T-helper 22 cell (primary cell): ENCODE data around the gene ZW10.
A peak's percentile ranks its signal among the peaks of the same experiment; 100 is the strongest.
"Not testable (repeated sequence)": the region's sequence is repeated elsewhere in the genome, so short reads cannot be mapped to it uniquely, and the experiment has no call there.

Source experiments
- DNase-seq: peaks from one replicate; pipeline ENCODE4 v3.0.0-alpha.2; 2020; ENCODE audit warnings: low read depth

The ZW10 gene, protein sequence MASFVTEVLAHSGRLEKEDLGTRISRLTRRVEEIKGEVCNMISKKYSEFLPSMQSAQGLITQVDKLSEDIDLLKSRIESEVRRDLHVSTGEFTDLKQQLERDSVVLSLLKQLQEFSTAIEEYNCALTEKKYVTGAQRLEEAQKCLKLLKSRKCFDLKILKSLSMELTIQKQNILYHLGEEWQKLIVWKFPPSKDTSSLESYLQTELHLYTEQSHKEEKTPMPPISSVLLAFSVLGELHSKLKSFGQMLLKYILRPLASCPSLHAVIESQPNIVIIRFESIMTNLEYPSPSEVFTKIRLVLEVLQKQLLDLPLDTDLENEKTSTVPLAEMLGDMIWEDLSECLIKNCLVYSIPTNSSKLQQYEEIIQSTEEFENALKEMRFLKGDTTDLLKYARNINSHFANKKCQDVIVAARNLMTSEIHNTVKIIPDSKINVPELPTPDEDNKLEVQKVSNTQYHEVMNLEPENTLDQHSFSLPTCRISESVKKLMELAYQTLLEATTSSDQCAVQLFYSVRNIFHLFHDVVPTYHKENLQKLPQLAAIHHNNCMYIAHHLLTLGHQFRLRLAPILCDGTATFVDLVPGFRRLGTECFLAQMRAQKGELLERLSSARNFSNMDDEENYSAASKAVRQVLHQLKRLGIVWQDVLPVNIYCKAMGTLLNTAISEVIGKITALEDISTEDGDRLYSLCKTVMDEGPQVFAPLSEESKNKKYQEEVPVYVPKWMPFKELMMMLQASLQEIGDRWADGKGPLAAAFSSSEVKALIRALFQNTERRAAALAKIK

DNA sequence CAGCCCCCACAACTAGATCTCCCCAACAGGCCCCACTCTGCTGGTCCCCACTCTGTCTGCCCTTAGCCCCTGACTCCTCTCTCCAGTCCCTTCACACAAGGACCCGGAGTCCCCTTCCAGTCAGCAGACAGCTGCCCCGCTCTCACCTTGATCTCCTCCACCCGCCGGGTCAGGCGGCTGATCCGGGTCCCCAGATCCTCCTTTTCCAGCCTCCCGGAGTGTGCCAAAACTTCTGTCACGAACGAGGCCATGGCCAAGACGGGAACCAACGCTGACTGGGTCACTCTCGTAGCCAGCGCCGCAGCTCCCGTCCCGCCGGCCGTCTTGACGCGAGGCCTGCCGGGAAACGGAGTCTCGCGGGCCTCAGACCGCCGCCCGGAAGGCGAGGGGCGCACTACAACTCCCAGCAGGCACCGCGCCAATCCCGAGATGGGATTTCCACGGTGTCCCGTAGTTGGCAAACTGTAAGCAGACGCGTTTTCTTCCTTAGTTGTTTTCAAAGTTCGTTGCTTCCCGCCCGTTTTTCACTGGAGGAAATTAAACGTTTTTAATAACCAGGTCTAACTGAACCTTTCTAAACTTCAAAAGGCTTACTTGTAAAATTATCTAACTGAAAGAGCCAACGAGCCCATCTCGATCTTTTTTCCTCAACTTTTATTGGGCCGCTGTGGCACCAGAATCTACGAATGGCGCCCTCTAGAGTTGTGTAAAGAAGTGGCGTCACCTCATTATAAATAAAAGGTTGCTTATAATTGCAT is at the start of gene ZW10:
ZW10 (minus strand) TSS at position 277 of the 758 bp plus-strand sequence; CDS start at position 251, 26 bp downstream.
- DNase-seq = peak; percentile 87

DNA sequence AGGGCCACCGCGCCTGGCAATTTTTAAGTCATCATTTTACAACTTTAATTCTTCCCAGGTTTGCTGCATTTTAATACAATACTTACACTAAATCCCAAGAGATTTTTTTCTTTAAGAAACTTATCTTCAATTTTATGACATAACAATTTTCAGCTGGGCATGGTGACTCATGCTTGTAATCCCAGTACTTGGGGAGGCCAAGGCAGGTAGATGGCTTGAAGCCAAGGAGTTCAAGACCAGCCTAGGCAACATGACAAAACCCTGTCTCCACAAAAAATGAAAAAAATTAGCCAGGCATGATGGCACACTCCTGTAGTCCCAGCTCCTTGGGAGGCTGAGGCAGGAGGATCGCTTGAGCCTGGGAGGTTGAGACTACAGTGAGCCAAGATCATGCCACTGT is 44.9 kb upstream of the ZW10 start:
- no peak for DNase-seq

DNA sequence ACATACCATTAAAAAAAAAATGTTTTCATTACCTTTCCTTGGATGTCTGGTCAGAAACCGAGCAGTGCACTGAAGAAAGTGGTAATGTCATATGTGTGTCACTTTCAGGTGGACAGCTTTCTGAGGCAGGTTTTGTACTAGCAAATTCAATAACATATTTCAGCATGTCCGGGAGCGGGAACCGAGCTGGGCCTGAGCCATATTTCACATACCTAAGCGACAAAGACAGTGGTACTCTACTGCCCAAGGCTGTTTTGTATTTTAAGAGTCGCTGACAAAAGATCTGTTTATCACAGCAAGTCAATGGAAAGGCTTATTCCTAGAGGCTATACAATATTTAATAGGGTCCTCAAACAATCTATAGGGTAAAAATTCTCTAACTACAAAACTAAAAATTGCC is 44.1 kb upstream of the ZW10 start:
- DNase-seq = no peak

DNA sequence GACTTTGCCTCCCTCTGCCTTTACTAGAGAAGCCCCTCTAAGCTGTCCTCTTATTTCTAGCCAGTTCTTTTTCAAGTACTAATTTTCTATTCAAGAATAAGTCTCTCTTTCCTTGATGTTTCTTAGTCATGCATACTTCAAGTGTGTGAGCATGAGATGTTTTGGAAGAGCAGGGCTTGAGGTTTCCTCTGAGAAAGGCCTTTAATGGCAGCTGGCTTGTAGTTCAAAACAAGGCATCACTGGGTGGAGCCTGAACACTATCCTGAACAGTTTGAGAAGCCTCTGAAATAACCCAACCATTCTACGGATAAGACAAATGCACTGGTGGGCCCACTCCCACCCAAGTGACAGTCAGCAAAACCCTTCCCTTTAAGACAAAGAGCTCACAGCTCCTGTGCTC is 43.7 kb upstream of the ZW10 start:
- DNase-seq = no peak

DNA sequence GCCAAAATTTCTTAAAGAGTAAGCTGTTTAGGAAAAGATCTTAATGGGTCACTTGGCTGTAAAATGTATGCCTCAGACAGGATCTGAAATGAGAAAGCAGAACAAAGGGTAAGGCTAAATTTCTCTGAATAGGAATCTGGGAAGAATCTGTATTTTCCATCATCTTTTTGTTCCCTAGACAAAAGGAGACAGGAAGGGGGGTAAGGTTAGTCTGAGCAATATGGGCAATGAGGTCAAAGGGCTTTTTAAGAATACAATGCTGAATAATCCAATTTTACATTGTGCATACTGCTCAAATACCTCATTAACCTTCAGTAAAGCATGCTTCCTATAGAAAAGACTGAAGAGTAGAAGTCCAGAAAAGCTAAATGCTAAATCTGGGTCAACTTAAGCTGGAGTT is 40.7 kb upstream of the ZW10 start:
- DNase-seq = no peak

DNA sequence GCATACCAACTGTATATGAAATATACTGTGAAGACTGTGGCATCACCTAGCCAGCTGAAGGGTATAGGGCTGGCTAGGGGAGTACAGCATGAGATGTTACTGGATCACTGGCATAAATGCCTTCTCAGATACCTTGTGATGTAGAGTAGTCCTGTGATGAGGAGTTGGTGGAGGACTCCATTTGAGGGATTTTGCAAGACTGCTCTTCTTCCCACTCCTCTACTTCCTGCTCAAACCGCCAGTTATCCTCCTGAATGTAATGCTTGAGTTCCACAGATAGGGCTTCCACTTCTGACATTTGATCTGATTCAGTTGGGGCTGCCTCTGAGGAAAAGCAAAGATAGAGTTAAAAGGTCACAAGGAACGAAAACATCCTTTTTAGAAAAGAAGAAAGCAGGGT is 35.4 kb upstream of the ZW10 start:
- DNase-seq = no peak

DNA sequence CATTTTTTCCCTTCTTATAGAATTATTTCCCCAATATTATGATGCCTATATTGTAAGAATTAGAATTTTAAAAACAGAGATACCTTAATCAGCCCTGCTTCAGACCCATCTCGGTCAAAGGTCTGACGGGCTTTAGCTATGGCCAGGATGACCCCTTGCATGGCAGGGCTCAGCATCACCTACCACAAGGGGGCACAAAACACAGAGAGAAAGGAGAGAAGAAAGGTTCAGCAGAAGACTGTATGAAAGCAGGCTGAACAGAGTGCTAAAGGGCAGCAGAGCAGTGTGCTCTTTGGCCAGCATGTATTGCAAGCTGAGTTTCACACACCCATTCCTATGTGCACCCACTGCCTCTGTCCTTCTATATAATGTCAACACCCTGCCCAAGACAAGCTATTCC is 32.9 kb upstream of the ZW10 start:
- DNase-seq = no peak

DNA sequence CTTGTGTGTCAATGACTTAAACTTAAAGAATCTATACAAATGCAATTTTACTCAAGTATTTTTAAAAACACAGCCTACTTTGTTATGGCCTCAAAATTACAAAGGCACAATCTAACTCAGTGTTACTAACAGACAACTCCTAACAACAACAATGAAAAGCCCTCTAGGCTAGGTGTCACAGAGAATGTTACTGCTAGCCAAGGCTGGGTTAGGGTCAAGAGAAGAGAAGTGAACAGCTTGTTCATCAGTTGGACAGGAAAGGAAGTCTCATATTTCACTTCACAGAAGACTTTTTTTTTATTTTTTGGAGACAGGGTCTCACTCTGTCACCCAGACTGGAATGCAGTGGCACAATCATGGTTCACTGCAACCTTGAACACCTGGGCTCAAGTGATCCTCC is 32.1 kb upstream of the ZW10 start:
- no peak for DNase-seq

DNA sequence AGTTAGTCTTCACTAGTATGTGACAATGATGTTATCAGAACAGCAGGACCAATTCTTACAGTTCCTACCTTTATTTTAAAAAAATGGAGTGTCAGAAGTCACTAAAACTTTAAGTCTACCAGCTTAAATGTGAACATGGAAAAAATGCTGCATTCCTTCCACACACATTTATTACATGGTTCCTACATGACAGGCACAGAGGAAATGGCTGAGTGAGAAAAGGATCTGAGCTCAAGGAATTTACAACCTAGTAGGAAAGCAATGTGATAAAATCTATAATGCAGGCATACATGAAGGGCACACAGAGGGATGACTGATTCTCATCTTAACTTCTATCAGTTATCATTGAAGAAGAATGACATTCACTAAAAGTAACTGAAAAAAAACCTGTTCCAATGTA is 29.1 kb upstream of the ZW10 start:
- DNase-seq = no peak

DNA sequence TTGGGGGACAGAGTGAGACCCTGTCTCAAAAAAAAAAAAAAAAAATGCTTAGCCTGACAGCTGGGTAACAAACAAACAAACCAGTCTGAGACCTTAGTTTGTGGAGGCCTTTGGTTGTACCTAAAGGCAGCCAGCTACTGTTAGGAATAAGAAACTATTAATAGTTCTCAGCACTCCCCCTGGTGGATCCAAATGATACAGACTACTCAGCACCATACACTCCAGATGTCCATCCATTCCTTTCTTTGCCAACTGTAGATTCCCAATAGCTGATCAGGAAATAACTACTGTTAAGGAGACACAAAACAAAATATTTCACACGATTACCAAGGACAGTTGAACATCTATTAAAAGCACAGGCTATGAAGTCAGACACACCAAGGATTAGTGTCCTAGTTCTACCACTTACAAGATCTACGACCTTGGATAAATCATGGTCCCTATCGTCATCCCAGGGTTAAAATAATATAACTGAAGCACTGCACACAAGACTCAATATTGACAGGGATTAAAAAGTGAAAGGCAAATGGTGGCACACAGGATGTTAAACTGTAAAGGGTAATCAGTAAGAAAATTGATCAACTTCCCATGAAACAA is 23.3 kb upstream of the ZW10 start:
- no peak for DNase-seq

DNA sequence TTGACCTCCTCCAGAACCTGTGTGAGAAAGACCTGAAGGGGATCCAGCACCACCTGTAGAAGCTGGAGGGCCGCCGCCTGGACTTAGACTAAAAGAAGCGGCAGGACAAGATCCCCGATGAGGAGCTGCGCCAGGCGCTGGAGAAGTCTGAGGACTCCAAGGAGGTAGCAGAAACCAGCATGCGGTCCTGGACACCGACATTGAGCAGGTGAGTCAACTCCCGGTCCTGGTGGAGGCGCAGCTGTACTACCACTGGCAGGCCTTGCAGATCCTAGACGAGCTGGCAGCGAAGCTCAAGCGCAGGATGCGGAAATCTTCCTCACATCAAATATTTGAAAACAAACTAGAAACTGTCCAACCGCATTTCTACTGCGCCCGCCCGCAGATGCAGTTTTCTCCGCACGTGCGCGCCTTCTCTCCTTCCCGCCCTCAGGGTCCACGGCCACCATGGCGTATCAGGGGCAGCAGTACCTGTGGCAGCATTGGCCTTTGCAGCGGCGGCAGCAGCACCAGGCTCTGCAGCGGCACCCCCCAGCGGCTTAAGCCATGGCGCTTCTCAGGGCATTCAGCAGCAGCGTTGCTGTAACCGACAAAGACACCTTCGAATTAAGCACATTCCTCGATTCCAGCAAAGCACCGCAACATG is 16.3 kb upstream of the ZW10 start:
- no peak for DNase-seq

DNA sequence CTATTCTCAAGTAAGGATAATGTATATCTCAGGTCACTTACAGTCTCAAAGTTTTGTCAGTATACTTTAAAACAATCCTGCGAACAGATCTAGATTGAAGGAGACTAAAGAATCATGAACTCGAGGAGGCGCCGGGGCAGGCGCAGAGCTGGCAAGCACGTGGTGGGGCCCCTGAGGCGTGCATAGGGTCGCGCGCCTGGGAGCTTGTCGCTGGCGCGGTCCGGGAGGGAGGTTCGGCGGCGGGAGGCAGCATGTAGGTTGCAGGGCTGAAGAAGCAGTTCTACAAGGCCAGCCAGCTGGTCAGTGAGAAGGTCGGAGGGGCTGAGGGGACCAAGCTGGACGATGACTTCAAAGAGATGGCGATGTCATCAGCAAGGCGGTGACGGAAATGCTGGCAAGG is 15.5 kb upstream of the ZW10 start:
- not testable (repeated sequence) for DNase-seq

DNA sequence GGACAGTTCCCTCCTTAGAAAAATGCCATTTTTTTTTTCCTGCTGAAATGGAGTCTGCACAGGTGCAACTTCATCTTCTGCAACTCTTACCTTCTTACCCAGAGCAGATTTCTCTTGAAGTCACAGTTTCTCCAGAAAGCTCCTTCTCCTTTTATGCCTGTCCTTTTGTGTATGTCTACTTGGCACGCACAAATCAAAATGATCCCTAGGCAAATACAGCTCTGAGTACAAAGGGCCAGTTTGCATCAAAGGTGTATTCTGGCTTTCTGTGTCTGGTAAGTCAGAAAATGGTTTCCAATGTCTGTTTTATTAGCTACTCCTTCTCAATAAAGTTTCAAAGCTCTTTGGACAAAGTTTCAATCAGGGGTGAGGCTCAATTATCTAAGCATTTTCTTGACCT is 8.6 kb upstream of the ZW10 start:
- no peak for DNase-seq

DNA sequence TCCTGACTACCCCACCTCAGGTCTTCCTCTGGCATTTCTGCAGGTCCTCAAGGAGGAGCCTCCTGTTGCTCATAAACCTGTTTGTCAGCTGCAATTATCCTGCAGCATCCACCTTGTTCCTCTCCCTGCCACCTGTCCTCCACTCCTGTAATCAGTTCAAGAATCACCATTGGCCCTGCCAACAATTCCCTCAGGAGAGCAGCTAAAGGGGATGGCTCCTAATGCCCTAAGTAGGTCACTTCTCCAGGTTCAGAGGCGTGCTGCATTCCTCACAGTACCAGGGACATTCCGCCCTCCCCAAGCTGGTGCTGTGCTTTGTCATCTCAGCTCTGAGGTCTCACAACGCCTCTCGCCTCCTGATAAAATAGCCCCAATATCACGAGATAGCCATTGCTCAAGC is 8.2 kb upstream of the ZW10 start:
- no peak for DNase-seq

DNA sequence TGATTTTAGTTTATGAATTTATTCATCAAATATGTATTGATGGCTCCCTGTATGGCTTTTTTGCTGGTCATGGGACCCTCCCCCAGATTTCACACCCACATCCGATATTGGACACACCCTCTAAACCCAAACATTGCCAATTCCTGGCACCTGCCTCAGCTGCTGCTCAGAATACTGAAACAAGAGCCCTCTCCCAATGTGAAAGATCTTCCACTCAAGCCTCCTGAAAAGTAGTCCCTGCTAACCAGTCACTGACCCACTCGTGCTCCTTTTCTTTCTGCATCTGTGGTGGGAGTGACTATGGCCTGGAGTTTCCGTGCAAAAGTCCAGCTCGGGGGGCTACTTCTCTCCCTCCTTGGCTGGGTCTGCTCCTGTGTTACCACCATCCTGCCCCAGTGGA is 6.0 kb upstream of the ZW10 start, which contains the start of gene CLDN25:
CLDN25 (plus strand) TSS at position 301 of the 400 bp plus-strand sequence; CDS start at position 301, 0 bp downstream.
- no peak for DNase-seq

DNA sequence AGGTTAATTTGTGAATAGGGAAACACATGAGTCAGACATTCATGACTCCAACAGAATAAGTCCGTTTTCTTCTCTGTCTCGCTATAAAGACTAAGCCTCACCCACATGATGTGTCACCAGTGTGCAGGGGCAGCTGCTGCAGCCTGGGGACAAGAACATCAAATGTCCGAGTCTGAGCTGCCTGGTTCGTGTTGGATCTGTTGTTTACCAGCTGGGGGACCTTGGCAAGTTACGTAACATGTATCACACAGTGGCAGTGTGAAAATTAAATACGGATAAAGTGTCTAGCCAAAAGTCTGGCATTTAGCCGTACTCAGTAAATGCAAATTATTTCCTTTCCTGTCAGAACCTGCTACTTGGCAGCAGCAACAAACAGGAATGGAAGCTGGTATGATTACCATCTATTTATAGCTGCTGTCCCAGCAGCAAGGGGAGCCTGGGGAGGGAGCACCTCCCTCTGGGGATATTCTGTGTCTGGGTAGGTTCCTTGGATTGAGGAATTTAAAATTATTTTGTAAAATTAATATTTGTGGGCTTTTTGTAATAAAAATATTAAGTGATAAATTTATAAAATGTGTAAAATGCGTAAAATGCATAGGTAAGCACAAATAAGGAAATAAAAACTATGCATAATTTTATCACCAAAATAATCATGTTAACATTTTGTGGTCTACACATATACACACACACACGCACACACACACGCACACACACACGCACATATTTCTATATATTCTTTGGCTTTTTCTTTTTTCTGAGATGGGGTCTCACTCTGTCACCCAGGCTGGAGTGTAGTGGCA is 4.8 kb upstream of the ZW10 start:
- no peak for DNase-seq

DNA sequence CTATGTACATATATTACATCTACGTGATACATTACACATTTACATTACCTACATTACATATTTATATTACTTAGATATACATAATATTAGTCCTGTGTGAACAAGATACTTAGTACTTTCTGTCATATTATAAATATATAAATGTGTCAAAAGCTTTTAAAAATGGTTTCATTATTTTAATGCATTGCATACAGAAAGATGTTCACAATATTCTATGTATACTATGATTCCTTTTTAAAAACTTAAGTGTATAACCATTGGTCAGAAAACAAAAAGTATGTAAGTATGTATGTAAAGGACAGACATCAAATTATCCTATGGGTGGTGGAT is 647 bp upstream of the ZW10 start:
- no peak for DNase-seq

DNA sequence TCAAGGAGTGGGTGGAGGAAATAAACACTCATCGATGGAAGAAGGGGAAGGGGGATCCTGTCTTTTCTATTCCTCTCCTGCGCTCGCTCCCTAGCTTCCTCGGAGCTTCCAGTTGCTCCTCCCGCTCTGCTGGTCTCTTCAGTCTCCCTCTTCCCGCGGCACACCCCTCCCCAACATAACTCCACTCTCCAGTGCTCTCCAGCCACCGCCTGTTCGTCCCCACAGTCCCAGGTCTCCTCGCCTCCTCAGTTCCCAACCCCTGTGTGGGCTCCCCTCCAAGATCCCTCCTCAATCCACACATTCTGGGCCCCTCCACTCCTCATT is 438 bp downstream of the ZW10 start:
- DNase-seq = no peak

DNA sequence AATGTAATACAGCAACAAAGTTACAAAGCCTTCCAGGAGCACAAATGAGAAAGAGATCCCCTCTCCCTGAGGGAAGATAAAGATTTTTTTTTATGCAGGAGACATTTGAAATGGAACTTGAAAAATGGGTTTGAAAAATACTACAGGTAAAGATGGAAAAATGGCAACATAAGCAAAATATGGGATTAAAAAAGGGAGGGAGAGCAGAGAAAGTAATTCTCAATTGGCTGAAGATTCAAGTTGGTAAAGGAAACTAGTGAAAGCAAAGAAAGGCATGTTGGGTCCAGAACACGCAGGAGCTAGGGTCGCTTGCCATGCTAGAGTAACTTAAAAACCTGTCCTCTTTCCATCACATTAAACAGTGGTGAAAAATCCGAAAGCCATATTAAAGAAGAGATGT is 1.5 kb downstream of the ZW10 start:
- no peak for DNase-seq

DNA sequence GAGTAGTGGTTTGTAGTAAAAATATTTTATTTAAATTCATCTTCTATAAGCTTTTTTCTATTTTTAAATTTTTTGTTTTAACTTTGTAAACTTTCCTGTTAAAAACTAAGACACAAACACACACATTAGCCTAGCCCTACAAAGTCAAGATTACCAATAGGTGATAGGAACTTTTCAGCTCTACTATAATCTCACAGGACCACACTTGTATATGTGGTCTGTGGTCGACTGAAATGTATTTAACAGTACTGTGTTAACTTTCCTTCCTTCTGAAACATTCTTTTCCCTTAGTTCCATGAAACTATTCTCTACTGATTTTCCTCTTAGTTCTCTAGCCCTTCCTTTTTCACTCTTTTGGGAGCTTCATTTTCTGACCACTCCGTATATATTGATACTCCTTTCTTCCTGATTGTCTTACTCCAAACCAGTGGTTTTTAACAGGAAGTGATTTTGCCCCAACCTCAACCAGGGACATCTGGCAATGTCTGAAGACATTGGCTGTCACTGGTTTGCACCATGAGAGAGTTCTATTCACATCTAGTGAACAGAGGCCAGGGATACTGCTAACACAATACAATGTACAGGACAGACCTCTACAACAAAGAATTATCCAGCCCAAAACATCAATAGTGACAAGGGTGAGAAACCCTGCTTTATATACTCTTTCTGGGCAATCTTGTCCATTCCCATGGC is 8.8 kb downstream of the ZW10 start:
- DNase-seq = no peak

DNA sequence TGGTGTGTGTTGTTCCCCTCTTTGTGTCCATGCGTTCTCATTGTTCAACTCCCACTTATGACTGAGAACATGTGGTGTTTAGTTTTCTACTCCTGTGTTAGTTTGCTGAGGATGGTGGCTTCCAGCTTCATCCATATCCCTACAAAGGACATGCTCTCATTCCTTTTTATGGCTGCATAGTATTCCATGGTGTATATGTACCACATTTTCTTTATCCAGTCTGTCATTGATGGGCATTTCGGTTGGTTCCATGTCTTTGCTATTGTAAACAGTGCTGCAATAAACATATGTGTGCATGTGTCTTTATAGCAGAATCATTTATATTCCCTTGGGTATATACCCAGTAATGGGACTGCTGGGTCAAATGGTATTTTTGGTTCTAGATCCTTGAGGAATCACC is 10.5 kb downstream of the ZW10 start:
- not testable (repeated sequence) for DNase-seq
